ENCODE results near the gene CHPF2. TPM values are rescaled to one million over a fixed set of nuclear protein-coding genes. Genes with fewer than 3 reads are reported as not detected.

The CHPF2 gene
- total RNA-seq, 4 donors from 2014 or later, result 11.1 to 16.1 (median 14.1) TPM

DNA sequence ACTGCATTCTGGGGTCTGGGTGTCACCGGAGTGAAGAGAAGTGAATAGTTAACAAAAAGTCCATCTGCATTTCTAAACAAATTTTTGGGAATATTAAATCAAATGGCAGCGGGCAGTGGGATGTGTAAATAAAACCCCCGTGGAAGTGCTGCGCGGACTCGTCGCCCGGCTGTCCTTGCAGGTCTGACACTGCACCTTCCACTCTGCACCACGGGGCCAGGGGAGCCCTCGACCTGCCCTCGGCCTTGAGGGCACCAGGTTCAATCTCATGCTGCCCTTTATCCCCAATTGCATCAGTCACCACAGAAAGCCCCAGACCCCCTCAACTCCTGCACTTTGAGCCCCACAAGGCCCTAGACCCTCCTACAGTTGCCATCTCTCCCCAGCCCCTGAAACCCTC, 22.6 kb downstream of the CHPF2 start:
- no peak for DNase-seq
- H3K27ac ChIP-seq, result no peak overlapping the region
- no peaks in the 10 kb centered on the region for H3K9me3 ChIP-seq
- no peak overlapping the region for H3K4me3 ChIP-seq
- no peak for ATAC-seq
- no peaks in the 10 kb centered on the region for H3K36me3 ChIP-seq
- no peaks in the 10 kb centered on the region for H3K27me3 ChIP-seq
- H3K4me1 ChIP-seq, result peaks cover 22 to 31% of the 10 kb centered on the region in 2 donors
- intact Hi-C loops (cut with DNase I; ENCODE audit: low total_unique reads) (loop anchor here (5.0 kb wide), 1 partner anchor 87 kb away; the partner anchor contains the start of gene NUB1), in situ Hi-C loops (cut with MboI; ENCODE audit: low sequenced_read_pairs in 4 of 4) (no loop called here)
- no peak for TF ChIP-seq POLR2A (IDR thresholded peaks at IDR 0.05)
- TF ChIP-seq, protein P1, sequence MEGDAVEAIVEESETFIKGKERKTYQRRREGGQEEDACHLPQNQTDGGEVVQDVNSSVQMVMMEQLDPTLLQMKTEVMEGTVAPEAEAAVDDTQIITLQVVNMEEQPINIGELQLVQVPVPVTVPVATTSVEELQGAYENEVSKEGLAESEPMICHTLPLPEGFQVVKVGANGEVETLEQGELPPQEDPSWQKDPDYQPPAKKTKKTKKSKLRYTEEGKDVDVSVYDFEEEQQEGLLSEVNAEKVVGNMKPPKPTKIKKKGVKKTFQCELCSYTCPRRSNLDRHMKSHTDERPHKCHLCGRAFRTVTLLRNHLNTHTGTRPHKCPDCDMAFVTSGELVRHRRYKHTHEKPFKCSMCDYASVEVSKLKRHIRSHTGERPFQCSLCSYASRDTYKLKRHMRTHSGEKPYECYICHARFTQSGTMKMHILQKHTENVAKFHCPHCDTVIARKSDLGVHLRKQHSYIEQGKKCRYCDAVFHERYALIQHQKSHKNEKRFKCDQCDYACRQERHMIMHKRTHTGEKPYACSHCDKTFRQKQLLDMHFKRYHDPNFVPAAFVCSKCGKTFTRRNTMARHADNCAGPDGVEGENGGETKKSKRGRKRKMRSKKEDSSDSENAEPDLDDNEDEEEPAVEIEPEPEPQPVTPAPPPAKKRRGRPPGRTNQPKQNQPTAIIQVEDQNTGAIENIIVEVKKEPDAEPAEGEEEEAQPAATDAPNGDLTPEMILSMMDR (IDR thresholded peaks at IDR 0.05 in 4 of 5, conservative IDR thresholded peaks at IDR 0.05 in 1 of 5), result no peak

DNA sequence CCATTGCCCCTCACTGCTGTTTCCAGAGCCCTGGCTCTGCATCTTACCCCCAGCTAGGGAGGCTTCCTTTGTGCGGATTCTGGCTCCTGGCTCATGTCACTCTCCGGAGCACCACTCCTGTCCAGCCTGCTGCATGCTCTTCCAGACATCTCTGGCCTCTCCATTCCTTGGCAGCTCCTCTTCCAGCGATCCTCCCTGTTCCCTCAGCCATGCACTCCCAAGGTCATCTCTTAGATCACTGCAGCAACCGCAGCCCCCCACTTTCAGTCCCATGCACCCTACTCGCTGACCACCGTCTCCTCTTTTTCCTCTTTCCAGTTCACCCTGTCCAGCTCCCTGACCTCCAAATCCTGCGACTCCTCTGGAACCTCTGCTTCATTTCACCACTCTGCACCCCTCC, 23.1 kb downstream of the CHPF2 start:
- no peak overlapping the region for H3K4me3 ChIP-seq
- ATAC-seq (no peak), DNase-seq (no peak)
- in situ Hi-C loops (cut with MboI; ENCODE audit: low sequenced_read_pairs in 4 of 4) (no loop called here), intact Hi-C loops (cut with DNase I; ENCODE audit: low total_unique reads) (no loop called here)
- no peaks in the 10 kb centered on the region for H3K36me3 ChIP-seq
- H3K9me3 ChIP-seq, result no peaks in the 10 kb centered on the region
- peaks cover 16 to 25% of the 10 kb centered on the region in 2 donors for H3K4me1 ChIP-seq
- H3K27me3 ChIP-seq, result peaks cover 0 to 4% (median 0%) of the 10 kb centered on the region in 3 donors
- no peak for TF ChIP-seq POLR2A (IDR thresholded peaks at IDR 0.05)
- TF ChIP-seq, protein P1 (IDR thresholded peaks at IDR 0.05 in 4 of 5, conservative IDR thresholded peaks at IDR 0.05 in 1 of 5), result no peak
- H3K27ac ChIP-seq, result no peak overlapping the region

DNA sequence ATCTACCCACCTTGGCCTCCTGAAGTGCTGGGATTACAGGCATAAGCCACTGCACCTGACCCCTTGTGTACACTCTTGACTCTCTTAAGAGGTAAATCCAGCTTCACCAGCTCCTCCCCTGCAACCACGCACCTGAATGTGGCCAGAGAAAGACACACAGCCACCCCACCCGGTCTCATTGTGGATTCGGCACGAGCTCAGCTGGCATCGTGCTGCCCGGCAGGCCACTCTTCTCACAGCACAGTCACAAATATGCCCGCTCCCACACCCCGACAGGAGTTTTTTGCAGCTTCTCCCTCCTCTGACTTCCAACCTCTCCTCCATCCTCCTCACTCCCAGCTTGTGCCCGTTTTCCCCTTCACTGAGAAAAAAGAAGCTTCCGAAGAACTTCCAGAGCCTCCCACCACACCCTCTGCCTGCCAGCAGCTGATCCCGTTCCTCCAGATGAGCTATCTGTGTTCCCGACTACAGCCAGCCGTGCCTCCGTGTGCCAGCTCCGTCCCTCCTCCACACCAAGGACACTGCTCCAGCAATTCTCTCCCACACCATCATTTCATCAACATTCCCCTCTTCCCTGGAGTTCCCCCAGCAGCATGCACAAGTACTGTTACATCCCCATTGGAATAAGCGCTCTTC, 24.2 kb downstream of the CHPF2 start:
- Histone ChIP-seq H3K27ac (no peak overlapping the region), H3K4me1 (peaks cover 7 to 17% of the 10 kb centered on the region in 2 donors), H3K27me3 (peaks cover 0 to 15% (median 11%) of the 10 kb centered on the region in 3 donors), H3K4me3 (no peak overlapping the region), H3K9me3 (no peaks in the 10 kb centered on the region), H3K36me3 (no peaks in the 10 kb centered on the region)
- intact Hi-C loops (cut with DNase I; ENCODE audit: low total_unique reads), result no loop called here
- in situ Hi-C loops (cut with MboI; ENCODE audit: low sequenced_read_pairs in 4 of 4), result no loop called here
- DNase-seq (no peak), ATAC-seq (no peak)
- no peak for TF ChIP-seq POLR2A (IDR thresholded peaks at IDR 0.05)
- TF ChIP-seq, protein P1 (IDR thresholded peaks at IDR 0.05 in 4 of 5, conservative IDR thresholded peaks at IDR 0.05 in 1 of 5), result no peak

DNA sequence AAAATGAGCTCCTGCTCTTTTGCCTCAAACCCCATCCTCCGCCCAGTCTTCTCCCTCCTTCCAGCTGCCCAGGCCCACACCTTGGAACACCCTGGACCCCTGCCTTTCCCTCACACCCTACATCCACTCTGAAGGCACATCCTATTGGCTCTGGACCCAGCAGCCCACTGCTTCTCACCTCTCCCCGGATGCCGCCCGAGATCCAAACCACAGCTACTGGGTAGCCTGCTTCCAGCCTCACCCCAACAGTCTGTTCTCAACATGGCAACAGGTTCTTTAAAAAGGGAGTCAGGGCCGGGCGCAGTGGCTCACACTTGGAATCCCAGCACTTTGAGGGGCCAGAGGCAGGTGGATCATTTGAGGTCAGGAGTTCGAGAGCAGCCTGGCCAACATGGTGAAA, 25.7 kb downstream of the CHPF2 start:
- ATAC-seq (no peak), DNase-seq (no peak)
- peaks cover 0 to 29% (median 25%) of the 10 kb centered on the region in 3 donors for H3K27me3 ChIP-seq
- intact Hi-C loops (cut with DNase I; ENCODE audit: low total_unique reads) (no loop called here), in situ Hi-C loops (cut with MboI; ENCODE audit: low sequenced_read_pairs in 4 of 4) (no loop called here)
- no peak for TF ChIP-seq POLR2A (IDR thresholded peaks at IDR 0.05)
- TF ChIP-seq, protein P1 (IDR thresholded peaks at IDR 0.05 in 4 of 5, conservative IDR thresholded peaks at IDR 0.05 in 1 of 5), result no peak
- H3K4me1 ChIP-seq, result peaks cover 0 to 6% of the 10 kb centered on the region in 2 donors
- H3K9me3 ChIP-seq, result no peaks in the 10 kb centered on the region
- H3K36me3 ChIP-seq, result no peaks in the 10 kb centered on the region
- H3K27ac ChIP-seq, result no peak overlapping the region
- no peak overlapping the region for H3K4me3 ChIP-seq

Data from gastrocnemius medialis (tissue), 4 donors.